Measurements from ENCODE around the gene MROH2B. TPM values are rescaled to one million over a fixed set of nuclear protein-coding genes. Genes with fewer than 3 reads are reported as not detected.
"Not testable (repeated sequence)": the region's sequence is repeated elsewhere in the genome, so short reads cannot be mapped to it uniquely, and the experiment has no call there.

MROH2B gene
- total RNA-seq, 2 experiments from 2014 or later, result not detected

- H3K27ac Mint-ChIP-seq, result no peak overlapping the region
- H3K9me3 Mint-ChIP-seq, result peaks cover 7% of the 10 kb centered on the region
- ChIA-PET POLR2A (no interaction called here), CTCF (no interaction called here)
- no peaks in the 10 kb centered on the region for H3K27me3 Mint-ChIP-seq
- no peak for TF ChIP-seq CTCF (IDR thresholded peaks at IDR 0.05)
- H3K4me1 Mint-ChIP-seq (ENCODE audit: low read depth), result no peaks in the 10 kb centered on the region
- ATAC-seq, result no peak
- H3K4me3 Mint-ChIP-seq, result no peak overlapping the region
- no peak for DNase-seq
- intact Hi-C loops (cut with micrococcal nuclease), result no loop called here
- no peaks in the 10 kb centered on the region for H3K36me3 Mint-ChIP-seq (ENCODE audit: low read depth)
These were observed 38.2 kb downstream of the MROH2B start for GRCh38 chr5:41032973-41033372.

DNA sequence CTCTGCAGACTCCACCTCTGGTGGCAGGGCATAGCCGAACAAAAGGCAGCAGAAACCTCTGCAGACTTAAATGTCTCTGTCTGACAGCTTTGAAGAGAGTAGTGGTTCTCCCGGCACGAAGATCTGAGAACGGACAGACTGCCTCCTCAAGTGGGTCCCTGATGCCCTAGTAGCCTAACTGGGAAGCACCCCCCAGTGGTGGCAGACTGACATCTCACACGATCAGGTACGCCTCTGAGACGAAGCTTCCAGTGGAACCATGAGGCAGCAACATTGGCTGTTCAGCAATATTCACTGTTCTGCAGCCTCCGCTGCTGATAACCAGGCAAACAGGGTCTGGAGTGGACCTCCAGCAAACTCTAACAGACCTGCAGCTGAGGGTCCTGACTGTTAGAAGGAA lies 48.5 kb downstream of the MROH2B start:
- H3K9me3 Mint-ChIP-seq; intact Hi-C loops (cut with micrococcal nuclease); H3K4me3 Mint-ChIP-seq; H3K36me3 Mint-ChIP-seq (ENCODE audit: low read depth); H3K27ac Mint-ChIP-seq; DNase-seq; CTCF ChIA-PET; POLR2A ChIA-PET; H3K4me1 Mint-ChIP-seq (ENCODE audit: low read depth); ATAC-seq; H3K27me3 Mint-ChIP-seq: not testable (repeated sequence)

DNA sequence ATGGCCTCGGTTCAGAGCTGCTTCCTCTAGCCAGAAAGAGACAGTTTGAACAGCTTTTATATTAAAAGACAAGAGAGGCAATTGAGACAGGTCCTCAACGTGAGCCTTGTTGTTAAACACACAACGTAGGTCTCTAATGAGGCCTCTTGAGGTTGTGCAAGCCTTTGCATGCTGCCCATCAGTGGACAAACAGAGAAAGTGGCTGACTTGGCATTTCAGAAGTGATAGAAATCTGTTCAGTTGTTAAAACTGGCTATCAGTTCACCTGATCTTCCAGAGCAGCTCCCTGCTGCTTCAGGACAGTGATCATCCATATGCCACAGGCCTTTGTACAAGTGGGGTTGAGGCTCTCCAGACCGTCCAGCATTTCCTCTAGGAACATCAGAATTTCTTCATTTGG lies 58.8 kb downstream of the MROH2B start:
- CTCF ChIA-PET, result interaction anchor here (1.1 kb wide), 1 partner anchor 8 kb away, joined by 3 read pairs; no protein-coding TSS in a partner anchor
- intact Hi-C loops (cut with micrococcal nuclease), result no loop called here
- H3K27me3 Mint-ChIP-seq, result no peaks in the 10 kb centered on the region

DNA sequence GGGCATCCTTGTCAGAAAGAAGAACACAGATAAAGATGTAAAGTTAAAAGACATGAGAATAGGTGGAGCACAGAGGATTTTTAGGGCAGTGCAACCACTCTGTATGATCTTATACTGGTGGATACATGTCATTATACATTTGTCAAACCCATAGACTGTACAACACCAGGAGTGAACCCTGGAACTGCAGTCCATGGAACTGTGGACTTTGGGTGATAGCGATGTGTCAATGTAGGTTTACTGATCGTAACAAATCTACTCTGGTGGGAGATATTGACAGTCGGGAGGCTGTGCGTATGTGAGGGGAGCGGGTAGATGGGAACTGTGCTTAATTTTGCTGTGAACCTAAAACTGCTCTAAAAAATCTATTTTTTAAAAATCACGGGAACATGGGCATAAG lies 60.6 kb downstream of the MROH2B start:
- H3K9me3 Mint-ChIP-seq, result no peaks in the 10 kb centered on the region
- ChIA-PET POLR2A (no interaction called here), CTCF (no interaction called here)
- no peaks in the 10 kb centered on the region for H3K27me3 Mint-ChIP-seq
- no peak overlapping the region for H3K4me3 Mint-ChIP-seq
- intact Hi-C loops (cut with micrococcal nuclease), result no loop called here
- no peak for DNase-seq
- no peak overlapping the region for H3K27ac Mint-ChIP-seq
- no peaks in the 10 kb centered on the region for H3K36me3 Mint-ChIP-seq (ENCODE audit: low read depth)
- TF ChIP-seq CTCF (IDR thresholded peaks at IDR 0.05), result no peak
- no peak for ATAC-seq
- no peaks in the 10 kb centered on the region for H3K4me1 Mint-ChIP-seq (ENCODE audit: low read depth)

More for the DNA sequence above, 58.8 kb downstream of the MROH2B start:
- no peaks in the 10 kb centered on the region for H3K4me1 Mint-ChIP-seq (ENCODE audit: low read depth)
- DNase-seq, result no peak
- POLR2A ChIA-PET, result no interaction called here
- no peak for ATAC-seq
- no peak overlapping the region for H3K27ac Mint-ChIP-seq
- H3K9me3 Mint-ChIP-seq, result no peaks in the 10 kb centered on the region
- H3K36me3 Mint-ChIP-seq (ENCODE audit: low read depth), result no peaks in the 10 kb centered on the region
- H3K4me3 Mint-ChIP-seq, result no peak overlapping the region
- no peak for TF ChIP-seq CTCF (IDR thresholded peaks at IDR 0.05)

- Mint-ChIP-seq H3K4me1 (ENCODE audit: low read depth) (no peaks in the 10 kb centered on the region), H3K4me3 (no peak overlapping the region), H3K27ac (no peak overlapping the region), H3K27me3 (no peaks in the 10 kb centered on the region), H3K36me3 (ENCODE audit: low read depth) (no peaks in the 10 kb centered on the region), H3K9me3 (no peaks in the 10 kb centered on the region)
- TF ChIP-seq CTCF (IDR thresholded peaks at IDR 0.05), result no peak
- intact Hi-C loops (cut with micrococcal nuclease), result no loop called here
- ATAC-seq (no peak), DNase-seq (no peak)
- CTCF ChIA-PET, result interaction anchor here (0.9 kb wide), 1 partner anchor 195 kb away, joined by 3 read pairs; no protein-coding TSS in a partner anchor
- POLR2A ChIA-PET, result no interaction called here
These were observed 61.9 kb downstream of the MROH2B start for GRCh38 chr5:41009232-41009631.

GRCh38 chr5:41004931-41005330 lies 66.2 kb downstream of the MROH2B start:
- ATAC-seq (no peak), DNase-seq (no peak)
- no peak overlapping the region for H3K4me3 Mint-ChIP-seq
- H3K27ac Mint-ChIP-seq, result no peak overlapping the region
- ChIA-PET CTCF (no interaction called here), POLR2A (no interaction called here)
- H3K4me1 Mint-ChIP-seq (ENCODE audit: low read depth), result no peaks in the 10 kb centered on the region
- H3K36me3 Mint-ChIP-seq (ENCODE audit: low read depth), result no peaks in the 10 kb centered on the region
- no peak for TF ChIP-seq CTCF (IDR thresholded peaks at IDR 0.05)
- no peaks in the 10 kb centered on the region for H3K27me3 Mint-ChIP-seq
- intact Hi-C loops (cut with micrococcal nuclease), result no loop called here
- no peaks in the 10 kb centered on the region for H3K9me3 Mint-ChIP-seq

Measured in activated CD8-positive, alpha-beta T cell treated with anti-CD3 and anti-CD28 coated beads for 36 hours (primary cell).